Upper lobe of left lung (tissue), 6 donors: Measurements from ENCODE around the gene MTCH1. TPM values are rescaled to one million over a fixed set of nuclear protein-coding genes. Genes with fewer than 3 reads are reported as not detected.
"Not testable (repeated sequence)": the region's sequence is repeated elsewhere in the genome, so short reads cannot be mapped to it uniquely, and the experiment has no call there.

ENCODE experiments used
- ATAC-seq, 2 donors: fragments of 200-7000 bp; cut with Tn5 transposase; one replicate each; pipeline ENCODE4 v1.9.1; 2022; ENCODE audit warnings: mild to moderate bottlenecking in 2 of 2, moderate library complexity in 2 of 2; ENCODE audit not compliant: low FRiP score in 2 of 2
- DNase-seq, 2 donors: peaks; one replicate each; pipeline ENCODE4 v3.0.0-alpha.2; 2019 to 2020
- H3K27ac ChIP-seq, 4 donors: fragments of 200-600 bp; sonication (generic); one replicate each; pipeline ENCODE4 v1.5.1; 2016 to 2019
- H3K27me3 ChIP-seq, 4 donors: fragments of 200-600 bp; sonication (generic); one replicate each; pipeline ENCODE4 v1.5.1; 2017 to 2019
- H3K36me3 ChIP-seq, 4 donors: fragments of 200-600 bp; sonication (generic); one replicate each; pipeline ENCODE4 v1.5.1; 2016 to 2019
- H3K4me1 ChIP-seq, 4 donors: fragments of 200-600 bp; sonication (generic); one replicate each; pipeline ENCODE4 v1.5.1; 2018 to 2019
- H3K4me3 ChIP-seq, 4 donors: fragments of 200-600 bp; sonication (generic); one replicate each; pipeline ENCODE4 v1.5.1; 2017 to 2019; ENCODE audit warnings: mild to moderate bottlenecking in 2 of 4, moderate library complexity in 1 of 4
- H3K9me3 ChIP-seq, 4 donors: fragments of 200-600 bp; sonication (generic); one replicate each; pipeline ENCODE4 v1.5.1; 2018 to 2019
- EP300 ChIP-seq, 4 donors: sonication (generic); formaldehyde crosslinking; IDR thresholded peaks; one replicate each; pipeline ENCODE4 v1.5.1; 2017; ENCODE audit warnings: antibody characterized with exemption in 4 of 4, control low read depth in 2 of 4
- POLR2A ChIP-seq, 4 donors: fragments of 450-650 bp; IDR thresholded peaks; one replicate each; pipeline ENCODE4 v1.5.1; 2016 to 2017; ENCODE audit warnings: antibody characterized with exemption in 4 of 4, mild to moderate bottlenecking in 2 of 4
- POLR2AphosphoS5 ChIP-seq, 2 donors: sonication (generic); formaldehyde crosslinking; IDR thresholded peaks; one replicate each; pipeline ENCODE4 v1.5.1; 2017; ENCODE audit warnings: antibody characterized with exemption in 2 of 2
- WGBS, 2 donors: methylation state at CpG; one replicate each; pipeline ENCODE4 v1.1.5; 2017 to 2018; 5-methylcytosine and 5-hydroxymethylcytosine counted together
- total RNA-seq, 6 donors: library from RNA; depleted of rRNA in 4 of 6; stranded (reverse); fragments of >200 nt in 4 of 6; gene quantifications; one replicate each; pipeline versions ENCODE4 v1.1.0 to v1.2.1, GENCODE V29; 2016 to 2021
- TF ChIP-seq, protein P1 (sequence below), 6 experiments: fragments of 450-650 bp in 4 of 6; fragments of 200-600 bp in 2 of 6; sonication (generic) in 2 of 6; IDR thresholded peaks; one replicate each; pipeline ENCODE4 v1.5.1; 2016 to 2019; ENCODE audit warnings: antibody characterized with exemption in 6 of 6
- donor health status: DM: no; HTN: no; CAD: no; lungs with moderate emphysema.
- donor health status: DM: no; HTN: yes; CAD: no; lungs with severe emphysema.

The MTCH1 gene
- total RNA-seq, 6 donors from 2014 or later, result 184 to 283 (median 219) TPM

DNA sequence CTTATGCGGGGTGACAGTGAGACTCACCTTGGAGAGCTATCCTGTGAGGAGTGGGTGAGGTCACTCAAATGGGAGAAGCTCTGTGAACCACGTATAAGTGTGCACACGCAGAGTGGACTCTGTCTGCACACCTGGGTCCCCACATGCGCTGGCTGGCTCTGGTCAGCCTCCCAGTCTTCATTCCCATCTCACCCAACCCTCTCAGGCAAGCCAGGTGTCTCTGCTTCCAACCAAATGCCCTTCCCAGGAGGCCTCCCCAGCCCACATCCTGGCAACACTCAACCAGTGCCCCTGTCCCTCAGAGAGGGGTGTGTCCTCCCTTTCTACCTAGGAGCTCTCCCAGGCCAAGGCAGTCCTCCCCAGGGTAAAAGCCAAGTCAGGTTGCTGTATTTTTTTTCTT, 39.5 kb downstream of the MTCH1 start:
- WGBS, 2 donors, result 86 to 93% methylated on average over 4 of the region's 4 CpGs
- Histone ChIP-seq H3K27ac (no peak overlapping the region), H3K9me3 (no peaks in the 10 kb centered on the region), H3K36me3 (no peaks in the 10 kb centered on the region), H3K4me3 (no peak overlapping the region), H3K27me3 (no peaks in the 10 kb centered on the region), H3K4me1 (no peaks in the 10 kb centered on the region)
- ATAC-seq (no peak), DNase-seq (no peak)
- TF ChIP-seq EP300 (IDR thresholded peaks at IDR 0.05), result no peak
- no peak for TF ChIP-seq POLR2A (IDR thresholded peaks at IDR 0.05)

- TF ChIP-seq POLR2A (IDR thresholded peaks at IDR 0.05) (no peak), EP300 (IDR thresholded peaks at IDR 0.05) (no peak), POLR2AphosphoS5 (IDR thresholded peaks at IDR 0.05) (no peak)
- TF ChIP-seq, protein P1, sequence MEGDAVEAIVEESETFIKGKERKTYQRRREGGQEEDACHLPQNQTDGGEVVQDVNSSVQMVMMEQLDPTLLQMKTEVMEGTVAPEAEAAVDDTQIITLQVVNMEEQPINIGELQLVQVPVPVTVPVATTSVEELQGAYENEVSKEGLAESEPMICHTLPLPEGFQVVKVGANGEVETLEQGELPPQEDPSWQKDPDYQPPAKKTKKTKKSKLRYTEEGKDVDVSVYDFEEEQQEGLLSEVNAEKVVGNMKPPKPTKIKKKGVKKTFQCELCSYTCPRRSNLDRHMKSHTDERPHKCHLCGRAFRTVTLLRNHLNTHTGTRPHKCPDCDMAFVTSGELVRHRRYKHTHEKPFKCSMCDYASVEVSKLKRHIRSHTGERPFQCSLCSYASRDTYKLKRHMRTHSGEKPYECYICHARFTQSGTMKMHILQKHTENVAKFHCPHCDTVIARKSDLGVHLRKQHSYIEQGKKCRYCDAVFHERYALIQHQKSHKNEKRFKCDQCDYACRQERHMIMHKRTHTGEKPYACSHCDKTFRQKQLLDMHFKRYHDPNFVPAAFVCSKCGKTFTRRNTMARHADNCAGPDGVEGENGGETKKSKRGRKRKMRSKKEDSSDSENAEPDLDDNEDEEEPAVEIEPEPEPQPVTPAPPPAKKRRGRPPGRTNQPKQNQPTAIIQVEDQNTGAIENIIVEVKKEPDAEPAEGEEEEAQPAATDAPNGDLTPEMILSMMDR (IDR thresholded peaks at IDR 0.05), result no peak
- Histone ChIP-seq H3K27me3 (no peaks in the 10 kb centered on the region), H3K9me3 (no peaks in the 10 kb centered on the region), H3K4me1 (no peaks in the 10 kb centered on the region), H3K27ac (no peak overlapping the region), H3K36me3 (no peaks in the 10 kb centered on the region), H3K4me3 (no peak overlapping the region)
- no peak for ATAC-seq
- 84 to 89% methylated on average over 4 of the region's 4 CpGs for WGBS, 2 donors
- DNase-seq, result no peak
Measured at GRCh38 chr6:36945301-36945700, 40.7 kb downstream of the MTCH1 start.

- DNase-seq, result no peak
- TF ChIP-seq POLR2A (IDR thresholded peaks at IDR 0.05) (no peak), EP300 (IDR thresholded peaks at IDR 0.05) (no peak), POLR2AphosphoS5 (IDR thresholded peaks at IDR 0.05) (no peak)
- TF ChIP-seq, protein P1 (IDR thresholded peaks at IDR 0.05), result no peak
- 56 to 87% methylated on average over 5 of the region's 5 CpGs for WGBS, 2 donors
- Histone ChIP-seq H3K9me3 (no peaks in the 10 kb centered on the region), H3K4me1 (no peaks in the 10 kb centered on the region), H3K27me3 (no peaks in the 10 kb centered on the region), H3K4me3 (no peak overlapping the region), H3K36me3 (no peaks in the 10 kb centered on the region), H3K27ac (no peak overlapping the region)
- no peak for ATAC-seq
Measured at GRCh38 chr6:36944650-36945049, 41.3 kb downstream of the MTCH1 start.

- not testable (repeated sequence) for H3K36me3 ChIP-seq, DNase-seq, ATAC-seq, H3K9me3 ChIP-seq, H3K4me1 ChIP-seq, H3K4me3 ChIP-seq, H3K27me3 ChIP-seq, H3K27ac ChIP-seq
- 66 to 85% methylated on average over 2 of the region's 2 CpGs for WGBS, 2 donors
Measured at GRCh38 chr6:36942329-36942728, 43.7 kb downstream of the MTCH1 start.

DNA sequence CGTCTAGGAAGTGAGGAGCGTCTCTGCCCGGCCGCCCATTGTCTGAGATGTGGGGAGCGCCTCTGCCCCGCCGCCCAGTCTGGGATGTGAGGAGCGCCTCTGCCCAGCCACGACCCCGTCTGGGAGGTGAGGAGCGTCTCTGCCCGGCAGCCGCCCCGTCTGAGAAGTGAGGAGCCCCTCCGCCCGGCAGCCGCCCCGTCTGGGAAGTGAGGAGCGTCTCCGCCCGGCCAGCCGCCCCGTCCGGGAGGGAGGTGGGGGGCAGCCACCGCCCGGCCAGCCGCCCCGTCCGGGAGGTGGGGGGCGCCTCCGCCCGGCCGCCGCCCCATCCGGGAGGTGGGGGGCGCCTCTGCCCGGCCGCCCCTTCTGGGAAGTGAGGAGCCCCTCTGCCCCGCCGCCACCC, 44.4 kb downstream of the MTCH1 start:
- WGBS, 2 donors, result 89 to 96% methylated on average over 2 to 16 of the region's 40 CpGs
- DNase-seq, result peak in 1 of 2 donors; percentile 62
- H3K4me1 ChIP-seq, H3K27me3 ChIP-seq, H3K9me3 ChIP-seq, H3K27ac ChIP-seq, ATAC-seq, H3K4me3 ChIP-seq, H3K36me3 ChIP-seq: not testable (repeated sequence)

DNA sequence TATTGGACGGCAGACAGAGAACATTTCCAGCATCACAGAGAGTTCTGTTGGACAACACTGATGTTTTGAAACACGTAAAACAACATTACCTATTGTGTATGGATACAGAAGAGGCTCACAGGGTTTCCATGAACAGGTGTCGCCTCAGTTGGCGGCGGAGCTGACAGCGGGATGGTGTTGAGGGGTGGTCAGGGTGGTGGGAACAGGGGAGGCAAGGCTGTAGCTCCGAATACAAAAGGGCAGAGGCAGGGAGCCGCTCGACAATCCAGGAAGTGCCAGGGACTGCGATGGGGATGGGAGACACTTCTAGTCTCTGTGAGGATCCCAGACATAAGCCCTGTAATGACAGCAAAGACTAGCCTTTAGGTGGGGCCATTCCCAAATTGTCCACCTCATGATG, 46.0 kb downstream of the MTCH1 start:
- no peaks in the 10 kb centered on the region for H3K36me3 ChIP-seq
- DNase-seq, result peak in 1 of 2 donors; percentile 34
- no peak overlapping the region for H3K27ac ChIP-seq
- H3K9me3 ChIP-seq, result no peaks in the 10 kb centered on the region
- TF ChIP-seq, protein P1 (IDR thresholded peaks at IDR 0.05), result no peak
- TF ChIP-seq POLR2A (IDR thresholded peaks at IDR 0.05), result no peak
- TF ChIP-seq POLR2AphosphoS5 (IDR thresholded peaks at IDR 0.05), result no peak
- no peak for TF ChIP-seq EP300 (IDR thresholded peaks at IDR 0.05)
- H3K4me1 ChIP-seq, result no peaks in the 10 kb centered on the region
- no peaks in the 10 kb centered on the region for H3K27me3 ChIP-seq
- H3K4me3 ChIP-seq, result no peak overlapping the region
- 83 to 85% methylated on average over 10 of the region's 10 CpGs for WGBS, 2 donors
- ATAC-seq, result no peak

DNA sequence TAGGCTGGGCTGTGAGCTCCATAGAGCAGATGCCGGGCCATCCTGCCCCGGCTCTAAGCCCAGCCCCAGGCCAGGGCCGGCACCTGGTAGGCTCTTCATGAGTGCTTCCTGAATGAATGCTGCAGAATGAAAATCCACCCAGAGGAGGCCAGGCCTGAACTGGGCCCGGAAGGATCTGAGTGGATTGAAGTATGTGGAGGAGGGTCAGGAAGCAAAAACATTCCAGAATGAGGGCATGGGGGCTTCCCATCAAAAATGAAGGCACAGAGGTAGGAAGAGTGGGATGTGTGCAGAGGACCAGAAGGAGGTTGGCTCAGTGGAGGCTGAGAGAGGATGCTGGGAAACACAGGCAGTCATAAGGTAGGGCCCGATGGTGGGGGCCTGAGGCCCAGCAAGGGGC, 47.0 kb downstream of the MTCH1 start:
- not testable (repeated sequence) for H3K27ac ChIP-seq
- DNase-seq, result peak in 1 of 2 donors; percentile 15

More for the DNA sequence above, 47.0 kb downstream of the MTCH1 start:
- not testable (repeated sequence) for H3K27me3 ChIP-seq, H3K4me3 ChIP-seq, H3K9me3 ChIP-seq, H3K36me3 ChIP-seq, ATAC-seq, H3K4me1 ChIP-seq
- WGBS, 2 donors, result 84 to 89% methylated on average over 5 of the region's 5 CpGs
